H4 (cell line): ENCODE data around the gene MEGF10. TPM values are rescaled to one million over a fixed set of nuclear protein-coding genes. Genes with fewer than 3 reads are reported as not detected.

ENCODE experiments used
- DNase-seq: peaks from one replicate; pipeline ENCODE4 v3.0.0-alpha.2; 2015; ENCODE audit warnings: low spot score
- total RNA-seq: library from RNA; depleted of rRNA; stranded (reverse); fragments of >200 nt; shearing (Covaris generic); gene quantifications from 2 replicates; pipeline ENCODE4 v1.2.3, GENCODE V29; 2014

Gene MEGF10
- total RNA-seq, 1 experiment from 2014 or later, result 0.14 TPM

DNA sequence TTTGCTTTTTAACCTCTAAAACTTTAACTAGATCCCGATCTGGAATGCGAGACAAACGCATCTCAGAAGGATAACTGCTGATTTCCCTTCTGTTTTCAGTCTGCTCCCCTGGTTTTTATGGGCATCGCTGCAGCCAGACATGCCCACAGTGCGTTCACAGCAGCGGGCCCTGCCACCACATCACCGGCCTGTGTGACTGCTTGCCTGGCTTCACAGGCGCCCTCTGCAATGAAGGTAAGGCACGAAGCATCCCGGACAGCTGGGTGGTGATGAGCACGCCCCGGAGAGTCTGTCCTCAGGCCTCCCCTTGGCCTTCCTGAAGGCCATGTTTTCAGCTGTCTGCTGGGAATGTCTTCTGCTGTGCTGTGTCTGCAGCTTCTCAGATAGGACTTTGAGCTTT is 144.0 kb downstream of the MEGF10 start:
- no peak for DNase-seq

GRCh38 chr5:127435821-127436220 is 145.2 kb downstream of the MEGF10 start:
- no peak for DNase-seq

DNA sequence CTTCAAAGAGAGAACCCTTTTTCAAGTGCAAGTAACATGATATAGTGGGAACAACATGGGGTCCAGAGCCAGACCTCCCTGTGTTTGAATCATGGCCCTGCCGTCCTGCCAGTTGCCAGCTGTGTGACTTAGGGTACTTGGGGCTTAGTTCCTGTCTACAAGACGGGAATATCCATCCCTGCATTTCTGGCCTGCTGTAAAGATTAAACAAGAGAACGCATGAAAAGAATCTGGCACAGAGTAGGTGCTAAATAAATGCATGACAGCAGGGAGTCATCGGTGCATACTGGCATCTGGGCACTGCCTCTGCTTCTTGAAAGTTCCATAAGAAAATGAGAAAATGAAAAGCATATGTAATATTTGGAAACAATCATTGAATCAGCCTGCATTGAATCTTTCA is 149.0 kb downstream of the MEGF10 start:
- no peak for DNase-seq

DNA sequence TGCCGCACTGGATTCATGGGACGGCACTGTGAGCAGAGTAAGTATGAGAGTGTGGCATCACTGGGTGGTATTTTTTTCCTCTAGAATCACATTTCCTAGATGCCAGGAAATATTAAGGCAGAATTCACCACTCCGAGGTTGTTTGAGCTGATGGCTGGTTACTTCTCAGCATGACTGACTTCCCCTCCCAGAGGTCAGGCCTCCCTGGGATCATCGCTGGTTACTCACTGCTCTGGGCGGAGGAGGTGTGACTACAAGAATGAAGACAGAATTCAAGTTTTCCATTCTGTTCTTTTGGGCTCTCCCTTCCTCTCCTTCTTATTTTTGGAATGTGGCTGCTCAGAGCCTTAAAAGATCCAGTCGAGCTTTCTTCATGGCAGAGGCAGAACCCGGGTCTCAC is 150.2 kb downstream of the MEGF10 start:
- DNase-seq, result no peak

- no peak for DNase-seq
Observed at GRCh38 chr5:127441799-127442484, 151.3 kb downstream of the MEGF10 start.

GRCh38 chr5:127444171-127444570 is 153.6 kb downstream of the MEGF10 start:
- no peak for DNase-seq

DNA sequence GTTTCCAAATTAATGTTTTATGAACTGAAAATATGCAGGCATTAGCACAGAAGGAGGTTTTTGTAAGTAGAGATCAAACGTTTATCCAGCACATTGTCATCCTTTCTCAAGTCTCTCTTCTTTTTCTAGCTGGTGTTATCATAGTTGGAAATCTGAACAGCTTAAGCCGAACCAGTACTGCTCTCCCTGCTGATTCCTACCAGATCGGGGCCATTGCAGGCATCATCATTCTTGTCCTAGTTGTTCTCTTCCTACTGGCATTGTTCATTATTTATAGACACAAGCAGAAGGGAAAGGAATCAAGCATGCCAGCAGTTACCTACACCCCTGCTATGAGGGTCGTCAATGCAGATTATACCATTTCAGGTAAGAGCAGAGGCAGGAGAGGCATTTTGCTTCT is 154.7 kb downstream of the MEGF10 start:
- no peak for DNase-seq

DNA sequence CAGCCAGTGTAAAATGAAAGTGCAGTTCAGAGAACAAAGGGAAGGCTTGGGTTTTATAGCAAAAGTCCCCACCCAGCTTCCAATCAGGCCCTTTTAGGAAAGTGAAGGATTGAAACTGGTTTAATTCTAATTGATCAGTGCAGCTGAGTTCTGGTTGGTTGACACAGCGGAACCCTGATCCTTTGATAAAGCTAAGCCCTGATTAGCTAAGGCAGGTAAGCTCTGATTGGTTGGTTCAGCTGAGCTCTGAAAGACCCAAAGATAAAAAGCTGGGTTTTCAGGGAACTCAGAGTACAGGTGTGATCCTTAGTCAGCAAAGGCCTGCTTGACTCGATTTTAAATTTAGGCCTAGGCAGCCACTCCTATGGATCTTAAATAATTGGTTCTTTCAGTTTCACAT is 156.0 kb downstream of the MEGF10 start:
- DNase-seq, result no peak

DNA sequence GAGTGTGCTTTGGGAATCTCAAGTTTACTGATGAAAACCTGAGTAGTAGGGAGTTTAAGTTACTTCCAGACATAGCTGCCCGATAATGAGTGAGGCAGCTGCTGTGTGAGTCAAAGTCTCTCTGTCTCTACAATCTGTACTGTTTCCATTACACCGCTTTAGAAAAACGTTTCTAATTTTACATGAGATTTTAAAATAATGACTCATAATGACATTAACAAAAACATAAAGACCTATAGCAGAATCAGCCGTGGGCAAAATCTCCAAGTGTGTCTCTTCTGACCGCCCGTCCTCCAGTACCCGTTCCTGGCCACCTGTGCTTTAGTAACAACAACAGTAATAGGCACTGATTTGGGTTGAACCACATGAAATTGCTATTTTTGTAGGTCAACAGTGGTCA is 157.2 kb downstream of the MEGF10 start:
- DNase-seq, result peak; percentile 25

GRCh38 chr5:127450046-127450445 is 159.4 kb downstream of the MEGF10 start:
- no peak for DNase-seq

GRCh38 chr5:127451096-127451495 is 160.5 kb downstream of the MEGF10 start:
- DNase-seq, result no peak

GRCh38 chr5:127452626-127453025 is 162.0 kb downstream of the MEGF10 start:
- DNase-seq, result no peak

GRCh38 chr5:127471211-127471610 is 180.6 kb downstream of the MEGF10 start:
- no peak for DNase-seq

DNA sequence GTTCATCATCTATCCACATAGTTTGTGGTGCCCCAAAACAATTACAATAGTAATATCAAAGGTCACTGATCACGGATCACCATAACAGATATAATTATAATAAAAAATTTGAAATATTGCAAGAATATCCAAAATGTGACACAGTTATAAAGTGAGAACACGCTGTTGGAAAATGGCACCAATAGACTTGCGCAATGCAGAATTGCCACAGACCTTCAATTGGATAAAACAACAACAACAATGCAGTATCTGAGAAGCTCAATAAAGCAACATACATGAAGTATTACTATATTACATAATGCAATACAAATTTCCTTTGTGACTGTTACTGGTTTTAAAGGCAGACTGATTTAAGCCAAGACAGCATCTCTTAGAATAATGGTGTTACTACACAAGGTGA is 182.1 kb downstream of the MEGF10 start:
- DNase-seq, result no peak

GRCh38 chr5:127486471-127486870 is 195.9 kb downstream of the MEGF10 start:
- no peak for DNase-seq

GRCh38 chr5:127492854-127493738 is 202.5 kb downstream of the MEGF10 start:
- DNase-seq, result peak; percentile 37

GRCh38 chr5:127498548-127498947 is 208.0 kb downstream of the MEGF10 start:
- no peak for DNase-seq

DNA sequence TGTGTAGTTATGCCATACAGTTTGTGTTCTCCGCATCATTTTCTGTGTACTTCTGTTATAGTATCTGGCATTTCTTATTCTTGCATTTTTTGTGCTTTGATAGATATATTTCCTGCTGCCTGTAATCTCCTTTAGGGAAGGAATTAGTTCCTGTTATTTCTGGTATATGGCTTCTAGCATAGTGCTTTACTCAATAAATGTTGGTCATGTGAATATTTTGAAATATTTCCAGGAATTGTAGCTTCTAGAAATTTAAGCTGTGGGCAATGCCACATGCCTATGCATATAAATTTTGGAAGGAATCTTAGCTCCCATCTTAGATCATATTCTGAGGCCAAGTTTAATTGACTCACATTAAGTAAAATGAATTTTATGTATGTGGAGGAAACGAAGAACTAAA is 215.3 kb downstream of the MEGF10 start:
- DNase-seq, result no peak

DNA sequence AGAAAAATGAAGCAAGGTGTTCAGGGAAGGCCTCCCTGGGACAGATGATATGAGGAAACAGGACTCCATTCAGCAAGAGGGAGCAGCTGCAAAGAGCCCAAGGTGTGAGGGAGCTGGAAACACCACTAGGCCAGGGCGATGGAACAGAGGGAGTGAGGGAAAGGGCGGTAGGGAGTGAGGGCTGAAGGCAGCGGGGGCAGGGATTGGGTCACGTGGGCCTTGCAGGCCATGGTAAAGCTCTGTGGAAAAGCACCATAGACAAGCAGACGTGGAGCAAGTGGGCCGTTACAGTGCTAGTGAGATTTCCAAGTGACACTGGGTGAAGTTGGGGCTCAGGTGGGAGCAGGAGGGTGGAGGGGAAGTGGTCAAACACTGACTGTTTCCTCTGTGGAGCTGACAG is 216.0 kb downstream of the MEGF10 start:
- DNase-seq, result no peak

GRCh38 chr5:127508644-127509373 is 218.2 kb downstream of the MEGF10 start:
- no peak for DNase-seq
